IPS-15b (cell line): Measurements from ENCODE around the gene SYNE3.

Source experiments
- H3K27me3 ChIP-seq: one replicate; pipeline ENCODE4 v1.6.1; 2013; ENCODE audit warnings: low read length; ENCODE audit not compliant: control insufficient read depth, insufficient read depth
- H3K36me3 ChIP-seq: one replicate; pipeline ENCODE4 v1.6.1; 2013; ENCODE audit warnings: low read length; ENCODE audit not compliant: control insufficient read depth, insufficient read depth
- H3K4me1 ChIP-seq: one replicate; pipeline ENCODE4 v1.6.1; 2013; ENCODE audit warnings: mild to moderate bottlenecking, low read length; ENCODE audit not compliant: control insufficient read depth, insufficient read depth
- H3K4me3 ChIP-seq: one replicate; pipeline ENCODE4 v1.5.1; 2013; ENCODE audit warnings: low read depth, low read length
- H3K9ac ChIP-seq: one replicate; pipeline ENCODE4 v1.6.1; 2013; ENCODE audit warnings: low read depth, mild to moderate bottlenecking, low read length
- H3K9me3 ChIP-seq: one replicate; pipeline ENCODE4 v1.6.1; 2013; ENCODE audit warnings: mild to moderate bottlenecking, low read length; ENCODE audit not compliant: control insufficient read depth, insufficient read depth

The SYNE3 gene

DNA sequence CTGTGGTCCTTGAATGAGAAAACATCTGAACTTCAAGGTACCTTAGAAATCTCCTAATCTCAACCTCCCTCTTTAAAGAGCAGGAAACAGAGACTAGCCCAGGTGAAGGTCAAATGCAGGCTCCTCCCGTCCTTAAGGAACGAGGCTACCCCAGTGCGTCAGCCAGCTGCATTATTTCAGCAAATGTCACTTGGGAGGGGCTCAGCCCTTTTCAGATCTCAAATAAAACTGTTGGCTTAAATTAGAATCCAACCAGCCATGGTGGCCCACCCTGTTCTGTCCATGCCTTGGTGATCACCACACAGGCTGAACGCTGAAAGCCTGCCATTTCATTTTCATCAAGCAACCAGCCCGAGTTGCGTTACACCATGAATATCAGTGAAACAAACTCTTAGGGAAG, 7.0 kb downstream of the SYNE3 start:
- Histone ChIP-seq H3K9ac (no peak overlapping the region), H3K27me3 (peaks cover 2% of the 10 kb centered on the region), H3K4me1 (no peaks in the 10 kb centered on the region), H3K36me3 (no peaks in the 10 kb centered on the region), H3K4me3 (no peak overlapping the region), H3K9me3 (no peaks in the 10 kb centered on the region)

DNA sequence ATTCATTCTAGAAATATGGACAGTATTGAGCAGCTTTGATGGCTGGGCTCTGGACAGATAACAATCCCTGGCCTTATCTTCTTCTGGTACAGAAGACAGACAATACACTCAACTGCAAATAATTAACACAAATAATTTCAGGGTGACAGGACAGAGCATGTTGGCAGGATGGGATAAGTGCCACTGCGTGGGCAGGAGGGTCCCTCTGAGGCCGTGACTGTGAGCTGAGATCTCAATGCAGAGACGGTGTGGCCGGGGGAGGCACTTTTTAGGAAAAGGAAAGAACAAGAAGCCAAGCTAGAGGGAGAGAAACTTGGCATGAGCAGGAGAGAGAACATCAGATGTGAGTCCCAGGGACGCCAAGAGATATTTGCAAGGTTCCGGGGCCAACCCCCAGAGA, 8.1 kb downstream of the SYNE3 start:
- no peaks in the 10 kb centered on the region for H3K9me3 ChIP-seq
- H3K36me3 ChIP-seq = no peaks in the 10 kb centered on the region
- no peak overlapping the region for H3K4me3 ChIP-seq
- no peak overlapping the region for H3K9ac ChIP-seq
- peaks cover 1% of the 10 kb centered on the region for H3K27me3 ChIP-seq
- no peaks in the 10 kb centered on the region for H3K4me1 ChIP-seq

GRCh38 chr14:95507701-95508103, 8.7 kb downstream of the SYNE3 start:
- H3K9ac ChIP-seq = no peak overlapping the region
- H3K4me3 ChIP-seq = no peak overlapping the region
- no peaks in the 10 kb centered on the region for H3K27me3 ChIP-seq
- no peaks in the 10 kb centered on the region for H3K4me1 ChIP-seq
- H3K36me3 ChIP-seq = no peaks in the 10 kb centered on the region
- no peaks in the 10 kb centered on the region for H3K9me3 ChIP-seq

DNA sequence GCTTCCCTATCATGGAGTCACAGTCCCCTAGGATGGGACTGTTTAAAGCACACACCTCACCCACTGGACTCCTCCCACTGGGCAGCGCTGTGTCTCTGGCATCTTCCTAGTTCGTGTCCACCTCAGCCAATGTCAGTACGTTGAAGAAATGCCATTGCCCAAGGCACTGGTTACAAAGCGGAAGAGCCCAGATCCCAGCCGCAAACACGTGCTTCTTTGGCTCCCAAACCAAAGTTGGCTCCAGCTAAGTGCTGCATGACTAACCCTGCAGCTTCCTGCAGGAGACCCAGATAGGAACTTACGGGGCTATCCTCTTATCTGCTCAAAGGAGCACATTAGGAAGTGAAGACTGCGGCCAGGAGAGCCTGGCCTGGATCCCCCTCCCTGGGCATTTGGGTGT, 9.3 kb downstream of the SYNE3 start:
- Histone ChIP-seq H3K9me3 (no peaks in the 10 kb centered on the region), H3K9ac (no peak overlapping the region), H3K27me3 (no peaks in the 10 kb centered on the region), H3K4me1 (no peaks in the 10 kb centered on the region), H3K4me3 (no peak overlapping the region), H3K36me3 (no peaks in the 10 kb centered on the region)

DNA sequence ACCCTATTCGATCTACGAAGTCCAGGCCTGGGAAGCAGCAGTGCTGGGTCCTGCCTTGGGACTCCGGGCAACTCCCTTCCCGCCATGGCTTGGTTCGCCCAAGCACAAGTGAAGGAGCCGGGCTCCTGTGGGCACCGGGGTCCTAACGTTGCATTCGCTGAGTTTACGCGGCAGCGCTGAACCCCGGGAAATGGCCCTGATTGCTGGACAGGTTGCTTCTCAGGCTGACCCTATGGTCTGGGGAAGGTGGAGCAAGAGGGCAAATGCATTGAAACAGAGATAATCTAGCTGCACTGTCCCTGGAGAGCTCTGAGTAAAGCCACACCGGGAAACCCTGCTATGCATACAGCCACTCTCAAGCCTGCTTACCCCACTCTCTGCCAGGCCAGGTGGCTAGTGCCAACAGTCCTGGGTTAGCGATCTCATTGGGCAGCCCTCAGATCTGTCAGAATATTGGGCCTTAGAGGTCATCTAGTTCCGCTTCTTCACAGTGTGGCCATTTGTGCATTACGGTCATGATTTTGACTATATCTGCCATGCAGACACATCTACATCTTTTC, 11.3 kb downstream of the SYNE3 start:
- H3K27me3 ChIP-seq = no peaks in the 10 kb centered on the region
- H3K9ac ChIP-seq = no peak overlapping the region
- H3K4me3 ChIP-seq = no peak overlapping the region
- H3K9me3 ChIP-seq = no peaks in the 10 kb centered on the region
- H3K36me3 ChIP-seq = no peaks in the 10 kb centered on the region
- H3K4me1 ChIP-seq = no peaks in the 10 kb centered on the region

GRCh38 chr14:95504135-95505029, 12.1 kb downstream of the SYNE3 start:
- Histone ChIP-seq H3K4me3 (no peak overlapping the region), H3K9ac (no peak overlapping the region), H3K36me3 (no peaks in the 10 kb centered on the region), H3K27me3 (no peaks in the 10 kb centered on the region), H3K9me3 (no peaks in the 10 kb centered on the region), H3K4me1 (no peaks in the 10 kb centered on the region)

DNA sequence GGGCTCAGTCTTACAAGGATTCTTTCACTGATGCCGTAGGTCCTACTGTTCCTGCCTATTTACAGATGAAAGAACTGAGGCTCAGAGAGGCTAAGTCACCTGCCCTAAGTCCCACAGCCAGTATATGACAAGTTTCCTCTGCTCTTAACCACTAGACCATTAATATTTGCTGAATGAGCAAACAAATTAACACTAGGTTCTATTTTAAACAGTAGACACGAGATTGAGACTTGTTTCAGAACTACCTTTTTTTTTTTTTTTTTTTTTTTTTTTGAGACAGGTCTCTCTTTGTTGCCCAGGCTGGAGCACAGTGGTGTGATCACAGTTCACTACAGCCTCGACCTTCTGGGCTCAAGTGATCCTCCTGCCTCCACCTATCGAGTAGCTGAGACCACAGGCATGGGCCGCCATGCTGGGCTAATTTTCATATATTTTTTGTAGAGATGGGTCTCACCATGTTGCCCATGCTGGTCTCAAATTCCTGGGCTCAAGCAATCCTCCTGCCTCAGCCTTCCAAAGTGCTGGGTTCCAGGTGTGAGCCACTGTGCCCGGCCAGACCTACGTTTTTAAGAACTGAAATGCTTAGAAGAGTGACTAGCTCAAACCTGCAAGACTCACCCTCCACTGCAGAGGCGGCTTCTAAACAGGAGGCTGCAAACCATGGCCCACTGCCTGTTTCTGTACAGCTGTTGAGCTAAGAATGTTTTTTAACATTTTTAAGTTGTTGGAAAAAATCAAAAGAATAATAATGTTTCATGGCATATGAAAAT, 12.9 kb downstream of the SYNE3 start:
- no peaks in the 10 kb centered on the region for H3K4me1 ChIP-seq
- H3K9ac ChIP-seq = no peak overlapping the region
- no peaks in the 10 kb centered on the region for H3K36me3 ChIP-seq
- H3K9me3 ChIP-seq = no peaks in the 10 kb centered on the region
- no peak overlapping the region for H3K4me3 ChIP-seq
- H3K27me3 ChIP-seq = no peaks in the 10 kb centered on the region

GRCh38 chr14:95502381-95502950, 14.0 kb downstream of the SYNE3 start:
- Histone ChIP-seq H3K27me3 (no peaks in the 10 kb centered on the region), H3K36me3 (no peaks in the 10 kb centered on the region), H3K4me1 (no peaks in the 10 kb centered on the region), H3K9ac (no peak overlapping the region), H3K9me3 (no peaks in the 10 kb centered on the region), H3K4me3 (no peak overlapping the region)

GRCh38 chr14:95500772-95501401, 15.6 kb downstream of the SYNE3 start:
- Histone ChIP-seq H3K27me3 (no peaks in the 10 kb centered on the region), H3K4me3 (no peak overlapping the region), H3K9me3 (no peaks in the 10 kb centered on the region), H3K36me3 (no peaks in the 10 kb centered on the region), H3K9ac (no peak overlapping the region), H3K4me1 (no peaks in the 10 kb centered on the region)

DNA sequence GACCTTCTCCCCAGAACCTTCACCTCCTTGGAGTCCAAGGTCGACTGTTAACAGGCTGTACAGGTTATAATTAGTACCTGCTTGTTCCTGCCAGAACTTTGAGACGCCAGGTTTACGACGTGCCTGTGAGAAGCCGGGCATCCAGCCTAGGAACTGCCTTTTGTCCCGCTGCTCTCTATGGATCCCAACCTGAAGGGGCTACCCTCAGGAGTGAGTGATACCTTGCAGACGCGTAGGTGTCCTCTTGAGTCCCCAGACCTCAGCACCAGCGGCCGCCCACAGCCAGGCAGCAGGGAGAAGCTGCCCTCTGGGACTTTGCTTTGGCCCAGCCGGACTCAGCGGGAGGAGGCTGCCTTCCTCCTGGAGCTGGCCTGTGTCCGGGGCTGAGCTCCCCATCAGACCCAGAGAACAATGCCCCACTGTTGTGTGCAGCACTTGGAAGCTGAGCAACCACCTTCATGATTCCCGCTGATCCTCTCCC, 16.2 kb downstream of the SYNE3 start:
- Histone ChIP-seq H3K36me3 (no peaks in the 10 kb centered on the region), H3K27me3 (no peaks in the 10 kb centered on the region), H3K4me3 (no peak overlapping the region), H3K9me3 (no peaks in the 10 kb centered on the region), H3K9ac (no peak overlapping the region), H3K4me1 (no peaks in the 10 kb centered on the region)

- H3K4me3 ChIP-seq = no peak overlapping the region
- no peak overlapping the region for H3K9ac ChIP-seq
- no peaks in the 10 kb centered on the region for H3K4me1 ChIP-seq
Observed at GRCh38 chr14:95499354-95499750, 17.1 kb downstream of the SYNE3 start.

More at GRCh38 chr14:95499354-95499750, 17.1 kb downstream of the SYNE3 start:
- no peaks in the 10 kb centered on the region for H3K9me3 ChIP-seq
- H3K27me3 ChIP-seq = no peaks in the 10 kb centered on the region
- H3K36me3 ChIP-seq = no peaks in the 10 kb centered on the region
